Endothelial cell of umbilical vein (primary cell): ENCODE results near the gene TTF2.

Source experiments
- EZH2 ChIP-seq: IDR thresholded peaks from 2 replicates; pipeline ENCODE4 v1.6.1; 2012; ENCODE audit warnings: borderline replicate concordance, low read depth, mild to moderate bottlenecking, moderate library complexity, low read length, inconsistent platforms; ENCODE audit not compliant: severe bottlenecking
- FOS ChIP-seq: IDR thresholded peaks from 2 replicates; pipeline ENCODE4 v1.6.1; 2011; ENCODE audit warnings: mild to moderate bottlenecking, low read length, moderate library complexity, borderline replicate concordance; ENCODE audit not compliant: insufficient read depth
- POLR2A ChIP-seq: IDR thresholded peaks from 2 replicates; pipeline ENCODE4 v1.6.1; 2012; ENCODE audit warnings: low read depth, mild to moderate bottlenecking, control low read depth, low read length
- TF ChIP-seq, protein P1 (sequence below), 2 donors: IDR thresholded peaks; 1 replicate in 1 of 2; 2 replicates in 1 of 2; pipeline ENCODE4 v1.5.1; 2011; ENCODE audit warnings: low read length in 2 of 2, mild to moderate bottlenecking in 2 of 2, moderate library complexity in 2 of 2, control low read depth in 1 of 2, inconsistent platforms in 1 of 2, low read depth in 1 of 2; ENCODE audit not compliant: insufficient read depth in 1 of 2; ENCODE audit errors: extremely low read depth in 1 of 2
- TF ChIP-seq, protein P2 (sequence below): IDR thresholded peaks from 2 replicates; pipeline ENCODE4 v1.6.1; 2011; ENCODE audit not compliant: insufficient read depth, insufficient read length

- TF ChIP-seq, protein P1, sequence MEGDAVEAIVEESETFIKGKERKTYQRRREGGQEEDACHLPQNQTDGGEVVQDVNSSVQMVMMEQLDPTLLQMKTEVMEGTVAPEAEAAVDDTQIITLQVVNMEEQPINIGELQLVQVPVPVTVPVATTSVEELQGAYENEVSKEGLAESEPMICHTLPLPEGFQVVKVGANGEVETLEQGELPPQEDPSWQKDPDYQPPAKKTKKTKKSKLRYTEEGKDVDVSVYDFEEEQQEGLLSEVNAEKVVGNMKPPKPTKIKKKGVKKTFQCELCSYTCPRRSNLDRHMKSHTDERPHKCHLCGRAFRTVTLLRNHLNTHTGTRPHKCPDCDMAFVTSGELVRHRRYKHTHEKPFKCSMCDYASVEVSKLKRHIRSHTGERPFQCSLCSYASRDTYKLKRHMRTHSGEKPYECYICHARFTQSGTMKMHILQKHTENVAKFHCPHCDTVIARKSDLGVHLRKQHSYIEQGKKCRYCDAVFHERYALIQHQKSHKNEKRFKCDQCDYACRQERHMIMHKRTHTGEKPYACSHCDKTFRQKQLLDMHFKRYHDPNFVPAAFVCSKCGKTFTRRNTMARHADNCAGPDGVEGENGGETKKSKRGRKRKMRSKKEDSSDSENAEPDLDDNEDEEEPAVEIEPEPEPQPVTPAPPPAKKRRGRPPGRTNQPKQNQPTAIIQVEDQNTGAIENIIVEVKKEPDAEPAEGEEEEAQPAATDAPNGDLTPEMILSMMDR (IDR thresholded peaks at IDR 0.05; ENCODE audit: extremely low read depth in 1 of 2, insufficient read depth in 1 of 2, low read depth in 1 of 2, low read length in 2 of 2): no peak
- no peak for TF ChIP-seq POLR2A
- no peak for TF ChIP-seq EZH2
- TF ChIP-seq, protein P2, sequence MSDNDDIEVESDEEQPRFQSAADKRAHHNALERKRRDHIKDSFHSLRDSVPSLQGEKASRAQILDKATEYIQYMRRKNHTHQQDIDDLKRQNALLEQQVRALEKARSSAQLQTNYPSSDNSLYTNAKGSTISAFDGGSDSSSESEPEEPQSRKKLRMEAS: no peak
- no peak for TF ChIP-seq FOS
These were observed 37.3 kb downstream of the TTF2 start for GRCh38 chr1:117097443-117097842.
